ENCODE data around the gene HSP90AB1.

GRCh38 chr6:44235891-44236516, 10.9 kb upstream of the HSP90AB1 start:
- TF ChIP-seq CTCF (IDR thresholded peaks at IDR 0.05; ENCODE audit: control extremely low read depth in 1 of 3, insufficient read depth in 1 of 3, low read depth in 1 of 3, low read length in 3 of 3) (peak in 2 of 3 experiments; percentile 42 to 62; a peak in 3 of 4 replicates), SUZ12 (IDR thresholded peaks at IDR 0.05; ENCODE audit: low read length) (no peak), ATF3 (IDR thresholded peaks at IDR 0.05; ENCODE audit: insufficient read depth, low read depth, low read length) (no peak), CEBPB (IDR thresholded peaks at IDR 0.05; ENCODE audit: low read depth, low read length) (no peak), TBP (IDR thresholded peaks at IDR 0.05; ENCODE audit: low read depth, low read length) (no peak)
